ENCODE data around the gene PCDHB15. TPM values are rescaled to one million over a fixed set of nuclear protein-coding genes. Genes with fewer than 3 reads are reported as not detected.
"Not testable (repeated sequence)": the region's sequence is repeated elsewhere in the genome, so short reads cannot be mapped to it uniquely, and the experiment has no call there.

PCDHB15 gene
- total RNA-seq, 1 donor from 2014 or later = 2.3 TPM

GRCh38 chr5:141236516-141237313 is 8.5 kb upstream of the PCDHB15 start:
- Mint-ChIP-seq H3K27ac (no peak overlapping the region), H3K36me3 (peaks cover 54% of the 10 kb centered on the region), H3K9me3 (peaks cover 65% of the 10 kb centered on the region), H3K4me3 (no peak overlapping the region), H3K27me3 (ENCODE audit: low read depth) (no peaks in the 10 kb centered on the region), H3K4me1 (no peaks in the 10 kb centered on the region)
- no peak for TF ChIP-seq CTCF (IDR thresholded peaks at IDR 0.05; ENCODE audit: unreplicated experiment)
- no peak for DNase-seq (ENCODE audit: low spot score in 2 of 2, unreplicated experiment in 2 of 2)

GRCh38 chr5:141241496-141241895 is 3.7 kb upstream of the PCDHB15 start:
- peaks cover 61% of the 10 kb centered on the region for H3K36me3 Mint-ChIP-seq
- no peaks in the 10 kb centered on the region for H3K4me1 Mint-ChIP-seq
- no peaks in the 10 kb centered on the region for H3K27me3 Mint-ChIP-seq (ENCODE audit: low read depth)
- H3K27ac Mint-ChIP-seq = no peak overlapping the region
- DNase-seq (ENCODE audit: low spot score in 2 of 2, unreplicated experiment in 2 of 2) = no peak
- peaks cover 69% of the 10 kb centered on the region for H3K9me3 Mint-ChIP-seq
- H3K4me3 Mint-ChIP-seq = no peak overlapping the region
- no peak for TF ChIP-seq CTCF (IDR thresholded peaks at IDR 0.05; ENCODE audit: unreplicated experiment)

- H3K4me1 Mint-ChIP-seq; DNase-seq (ENCODE audit: low spot score in 2 of 2, unreplicated experiment in 2 of 2); H3K4me3 Mint-ChIP-seq; H3K27me3 Mint-ChIP-seq (ENCODE audit: low read depth); H3K27ac Mint-ChIP-seq: not testable (repeated sequence)
- Mint-ChIP-seq H3K9me3 (peaks cover 76% of the 10 kb centered on the region), H3K36me3 (peaks cover 64% of the 10 kb centered on the region)
Observed at GRCh38 chr5:141246971-141247370, 1.8 kb downstream of the PCDHB15 start.

GRCh38 chr5:141247434-141247833 is 2.2 kb downstream of the PCDHB15 start:
- Mint-ChIP-seq H3K36me3 (peaks cover 60% of the 10 kb centered on the region), H3K9me3 (peaks cover 75% of the 10 kb centered on the region)
- H3K4me1 Mint-ChIP-seq; DNase-seq (ENCODE audit: low spot score in 2 of 2, unreplicated experiment in 2 of 2); H3K27ac Mint-ChIP-seq; H3K27me3 Mint-ChIP-seq (ENCODE audit: low read depth); H3K4me3 Mint-ChIP-seq: not testable (repeated sequence)

- TF ChIP-seq CTCF (IDR thresholded peaks at IDR 0.05; ENCODE audit: unreplicated experiment) = no peak
- H3K36me3 Mint-ChIP-seq = peaks cover 58% of the 10 kb centered on the region
- no peak for DNase-seq (ENCODE audit: low spot score in 2 of 2, unreplicated experiment in 2 of 2)
- no peak overlapping the region for H3K4me3 Mint-ChIP-seq
- no peaks in the 10 kb centered on the region for H3K4me1 Mint-ChIP-seq
- no peaks in the 10 kb centered on the region for H3K27me3 Mint-ChIP-seq (ENCODE audit: low read depth)
- peaks cover 78% of the 10 kb centered on the region for H3K9me3 Mint-ChIP-seq
- no peak overlapping the region for H3K27ac Mint-ChIP-seq
Observed at GRCh38 chr5:141250576-141250975, 5.4 kb downstream of the PCDHB15 start.

- H3K36me3 Mint-ChIP-seq = peaks cover 73% of the 10 kb centered on the region
- no peak for DNase-seq (ENCODE audit: low spot score in 2 of 2, unreplicated experiment in 2 of 2)
- H3K9me3 Mint-ChIP-seq = peaks cover 75% of the 10 kb centered on the region
- H3K4me1 Mint-ChIP-seq = no peaks in the 10 kb centered on the region
- no peak overlapping the region for H3K27ac Mint-ChIP-seq
- no peak overlapping the region for H3K4me3 Mint-ChIP-seq
- TF ChIP-seq CTCF (IDR thresholded peaks at IDR 0.05; ENCODE audit: unreplicated experiment) = no peak
- no peaks in the 10 kb centered on the region for H3K27me3 Mint-ChIP-seq (ENCODE audit: low read depth)
Observed at GRCh38 chr5:141258464-141258863, 13.3 kb downstream of the PCDHB15 start.

Data from mesothelial cell of epicardium (in vitro differentiated cells).